EH (cell line): ENCODE results near the gene ACSS1.
A peak's percentile ranks its signal among the peaks of the same experiment; 100 is the strongest.

ENCODE experiments used
- DNase-seq: peaks from one replicate; pipeline ENCODE4 v3.0.0-alpha.2; 2015; ENCODE audit warnings: low read depth

The ACSS1 gene

GRCh38 chr20:25058051-25058846 lies at the start of gene ACSS1:
ACSS1 (minus strand) TSS chr20:25058139; CDS start chr20:25058102, 37 bp downstream.
- peak; percentile 63 for DNase-seq

- no peak for DNase-seq
Observed at GRCh38 chr20:25103526-25103925, 45.6 kb upstream of the ACSS1 start.

DNA sequence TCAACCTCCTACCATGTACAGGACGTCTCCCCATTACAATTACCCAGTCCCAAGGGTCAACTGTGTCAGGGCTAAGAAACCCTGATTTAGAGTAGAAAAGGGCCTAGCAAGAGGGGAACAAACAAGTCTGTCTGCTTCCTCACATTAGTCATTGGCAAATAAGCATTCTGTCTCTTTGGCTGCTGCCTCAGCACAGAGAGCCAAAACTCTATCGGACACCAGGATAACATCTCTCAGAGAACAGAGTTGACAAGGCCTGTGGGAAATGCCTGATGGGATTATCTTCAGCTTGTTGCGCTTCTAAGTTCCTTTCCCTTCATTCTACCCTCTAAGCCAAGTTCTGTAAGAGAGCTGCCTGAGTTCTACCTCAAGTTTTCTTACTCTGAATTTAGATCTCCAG lies 43.0 kb upstream of the ACSS1 start:
- DNase-seq: no peak

GRCh38 chr20:25099601-25100140 lies 41.7 kb upstream of the ACSS1 start:
- no peak for DNase-seq

DNA sequence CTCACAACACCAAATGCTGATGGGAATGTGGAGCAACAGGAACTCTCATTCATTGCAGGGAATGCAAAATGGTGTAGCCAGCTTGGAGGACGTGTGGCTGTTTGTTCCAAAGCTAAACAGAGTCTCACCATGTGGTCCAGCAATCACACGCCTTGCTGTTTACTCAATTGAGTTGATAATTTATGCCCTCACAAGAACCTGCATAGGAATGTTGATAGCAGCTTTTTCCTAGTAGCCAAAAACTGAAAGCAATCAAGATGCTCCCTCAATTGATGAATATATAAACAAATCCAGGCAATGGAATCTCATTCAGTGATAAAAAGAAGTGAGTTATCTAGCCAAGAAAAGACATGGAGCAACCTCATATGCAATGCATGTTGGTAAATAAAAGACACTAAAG lies 39.6 kb upstream of the ACSS1 start:
- no peak for DNase-seq

- no peak for DNase-seq
Observed at GRCh38 chr20:25090492-25091429, 32.8 kb upstream of the ACSS1 start.

DNA sequence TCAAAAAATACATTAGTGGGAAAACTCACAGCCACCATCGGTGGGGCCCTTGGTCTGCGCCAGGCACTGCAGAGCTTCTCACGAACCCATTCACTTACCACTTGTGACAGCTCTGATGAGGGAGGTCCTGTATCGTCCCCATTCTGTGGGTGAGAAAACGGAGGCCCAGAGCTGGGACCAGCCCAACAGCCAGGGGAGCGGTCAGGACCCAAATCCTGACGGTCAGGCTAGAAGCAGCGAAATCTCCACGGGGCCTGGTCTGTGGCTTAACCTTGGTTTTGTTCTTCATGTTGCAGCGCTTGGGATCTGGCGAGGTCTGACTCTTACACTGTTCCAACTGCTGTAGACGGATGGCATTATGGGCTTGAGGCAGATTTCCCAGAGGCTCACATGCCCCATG lies 31.7 kb upstream of the ACSS1 start:
- no peak for DNase-seq

- DNase-seq: no peak
Observed at GRCh38 chr20:25089096-25089495, 31.2 kb upstream of the ACSS1 start.

- no peak for DNase-seq
Observed at GRCh38 chr20:25088267-25088666, 30.3 kb upstream of the ACSS1 start.

GRCh38 chr20:25087186-25087929 lies 29.4 kb upstream of the ACSS1 start:
- no peak for DNase-seq

DNA sequence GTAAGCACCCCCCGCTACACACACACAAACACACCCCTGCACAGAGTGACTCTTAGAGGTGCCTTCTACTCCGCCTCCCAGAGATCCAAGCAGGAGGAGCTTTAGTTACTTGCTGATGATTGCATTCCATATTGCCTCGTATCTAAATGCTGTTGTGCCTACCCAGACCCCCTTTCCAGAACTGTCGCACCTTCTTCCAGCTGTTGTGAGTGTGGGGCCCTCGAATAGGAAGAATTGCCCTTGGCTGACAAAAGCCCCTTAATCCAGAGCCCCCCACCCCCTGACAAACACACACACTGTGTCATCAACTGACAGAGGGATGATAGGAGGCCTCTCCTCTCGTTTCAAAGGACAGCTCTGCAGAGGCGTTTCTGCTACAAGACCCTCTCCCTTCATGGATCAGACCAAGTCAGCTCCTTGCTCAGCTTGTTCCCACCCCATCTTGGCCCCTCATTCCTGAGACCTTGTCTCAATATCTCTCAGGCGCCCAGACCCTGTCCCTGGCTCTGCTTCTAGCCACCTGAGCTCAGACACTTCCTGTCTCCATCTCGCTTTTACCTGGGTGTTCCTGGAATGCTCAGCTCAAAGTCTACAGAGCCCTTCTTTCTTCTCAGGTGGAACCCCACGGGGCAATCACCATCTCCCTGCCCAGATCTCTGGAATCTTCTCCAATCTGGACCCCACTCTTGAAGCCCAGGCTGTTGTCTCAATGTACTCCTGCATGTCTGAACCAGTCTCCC lies 28.0 kb upstream of the ACSS1 start:
- DNase-seq: no peak

DNA sequence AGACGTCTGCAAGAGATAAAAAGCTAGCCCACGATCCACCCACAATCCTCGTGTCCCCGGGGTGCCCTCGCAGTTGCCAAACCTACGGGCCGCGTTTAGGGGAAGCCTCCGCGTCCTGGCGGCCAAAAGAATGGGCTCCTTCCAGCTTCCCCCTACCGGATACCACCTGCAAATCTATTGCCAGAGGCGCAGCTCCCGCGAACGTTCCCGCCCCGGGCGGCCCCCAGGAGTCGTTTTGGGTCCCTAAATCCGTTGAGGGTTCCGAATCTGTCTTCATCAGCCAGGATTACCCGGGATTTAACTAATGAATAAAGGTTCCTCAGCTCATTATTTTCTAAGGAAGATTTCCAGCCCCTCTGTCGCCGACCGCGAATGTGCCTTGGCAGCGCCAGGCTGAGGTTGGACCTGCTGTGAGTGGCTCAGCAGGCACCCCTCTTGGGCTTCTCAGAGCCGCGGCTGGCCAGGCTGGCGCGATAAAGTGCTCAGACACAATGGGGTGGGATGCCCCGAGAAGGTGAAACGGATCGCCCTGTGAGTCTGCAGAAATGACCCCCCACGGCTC lies 26.8 kb upstream of the ACSS1 start:
- no peak for DNase-seq

DNA sequence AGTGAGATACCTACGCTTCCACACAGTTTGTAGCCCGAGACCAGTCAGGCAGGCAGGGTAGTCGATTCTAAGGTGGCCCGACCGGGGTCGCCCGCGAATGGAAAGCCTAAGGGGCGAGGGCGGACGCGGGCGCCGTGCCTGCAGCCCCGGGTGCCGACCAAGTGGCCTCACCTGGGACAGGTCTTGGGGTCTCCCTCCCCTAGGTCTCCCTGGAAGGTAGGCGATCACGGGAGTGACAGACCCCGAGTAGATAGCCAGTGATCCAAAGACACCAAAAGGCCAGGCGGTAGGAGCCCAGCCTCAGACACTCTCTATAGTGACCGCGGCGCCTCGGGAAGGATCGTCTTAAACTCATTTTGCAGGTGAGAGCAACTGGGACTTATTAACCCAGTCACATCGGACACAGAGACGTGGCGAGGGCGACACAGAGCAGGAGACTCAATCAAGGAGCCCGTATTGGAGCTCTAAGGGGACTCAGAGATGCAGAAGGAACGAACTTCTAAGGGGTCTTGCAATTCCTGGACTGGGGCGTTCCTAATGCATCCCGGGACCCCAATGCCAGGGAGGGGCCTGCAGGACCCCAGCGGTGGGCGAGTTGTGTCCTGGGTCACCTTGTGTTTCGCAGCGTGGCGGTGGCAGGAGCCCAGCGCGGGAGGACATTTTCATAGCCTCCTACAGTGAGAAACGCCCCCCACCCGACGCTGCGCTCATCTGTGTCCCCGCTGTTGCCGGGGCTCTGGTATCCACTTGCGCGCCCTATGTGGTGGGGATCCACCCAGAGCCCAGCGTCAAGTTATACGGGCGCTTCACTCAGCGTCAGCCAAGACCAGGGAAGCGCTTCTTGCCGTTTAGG lies 26.1 kb upstream of the ACSS1 start:
- peak; percentile 8 for DNase-seq

GRCh38 chr20:25083141-25083772 lies 25.3 kb upstream of the ACSS1 start:
- no peak for DNase-seq

DNA sequence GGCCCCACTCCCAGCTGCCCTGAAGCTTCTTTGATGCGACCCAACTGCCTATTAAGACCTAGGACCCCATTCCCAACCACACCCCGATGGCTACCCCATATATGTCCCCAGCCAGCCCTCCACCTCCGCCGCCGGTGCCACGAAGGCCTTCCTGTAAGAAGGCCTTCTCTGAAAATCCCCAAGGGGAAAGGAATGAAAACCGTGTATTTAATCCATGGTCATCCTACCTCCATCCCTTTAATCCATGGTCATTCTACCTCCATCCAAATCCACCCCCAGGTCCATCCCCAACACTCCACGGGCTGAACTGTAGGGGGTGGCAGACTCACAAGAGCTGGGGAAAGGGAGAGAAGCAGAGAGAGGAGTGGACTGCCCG lies 24.5 kb upstream of the ACSS1 start:
- DNase-seq: no peak

- no peak for DNase-seq
Observed at GRCh38 chr20:25081730-25082497, 24.0 kb upstream of the ACSS1 start, which contains the start of gene VSX1. VSX1 (minus strand) TSS chr20:25082141; CDS start chr20:25082096, 45 bp downstream.

GRCh38 chr20:25081065-25081729 lies 23.3 kb upstream of the ACSS1 start:
- peak; percentile 25 for DNase-seq

DNA sequence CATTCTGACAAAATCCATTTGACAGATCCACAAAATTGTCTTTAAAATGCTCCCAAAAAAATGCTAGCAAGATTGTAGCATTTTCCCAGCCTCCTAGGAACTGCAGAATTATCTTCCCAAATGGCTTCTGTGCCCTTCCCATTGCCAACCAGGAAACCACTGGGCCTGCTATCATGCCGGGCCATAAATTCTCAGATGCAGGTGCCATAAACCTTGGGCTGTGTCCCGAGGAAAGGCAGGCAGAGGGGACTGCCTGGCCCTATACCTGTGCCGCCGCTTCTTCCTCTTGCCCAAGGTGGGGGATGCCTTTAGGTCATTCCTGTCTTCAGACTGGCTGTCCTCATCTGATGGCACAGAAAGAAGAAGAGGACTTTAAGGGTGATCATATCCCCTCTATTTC lies 21.2 kb upstream of the ACSS1 start:
- no peak for DNase-seq
